ENCODE data around the gene ACSF3. TPM values are rescaled to one million over a fixed set of nuclear protein-coding genes. Genes with fewer than 3 reads are reported as not detected.

ACSF3 gene
- polyA plus RNA-seq, 1 donor from 2014 or later, result 20.8 TPM

DNA sequence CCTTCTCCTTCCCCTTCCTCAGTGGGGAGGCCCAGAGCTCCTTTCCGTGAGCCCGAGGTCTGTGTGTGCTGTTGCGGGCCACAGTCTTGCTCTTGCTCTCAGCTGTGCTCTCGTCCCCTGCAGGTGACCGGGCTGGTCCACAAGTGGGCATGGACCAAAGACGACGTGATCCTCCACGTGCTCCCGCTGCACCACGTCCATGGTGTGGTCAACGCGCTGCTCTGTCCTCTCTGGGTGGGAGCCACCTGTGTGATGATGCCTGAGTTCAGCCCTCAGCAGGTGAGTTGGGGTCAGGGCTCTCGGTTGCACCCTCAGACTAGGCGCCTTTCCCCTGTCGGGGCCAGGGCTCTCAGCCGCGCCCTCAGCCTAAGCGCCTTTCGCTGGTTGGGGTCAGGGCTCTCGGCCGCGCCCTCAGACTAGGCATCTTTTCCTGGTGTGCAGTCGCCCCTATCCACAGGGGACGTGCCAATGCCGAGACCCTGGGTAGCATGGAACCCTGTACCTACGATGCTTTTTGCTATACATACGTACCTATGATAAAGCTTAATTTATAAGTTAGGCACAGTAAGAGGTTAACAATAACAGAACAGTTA lies 8.9 kb downstream of the ACSF3 start:
- H2AFZ ChIP-seq (ENCODE audit: low read depth, low read length), result no peak overlapping the region
- H4K20me1 ChIP-seq (ENCODE audit: insufficient read depth), result no peaks in the 10 kb centered on the region
- no peaks in the 10 kb centered on the region for H3K79me2 ChIP-seq (replicated peaks; ENCODE audit: insufficient read depth, low read length)
- H3K4me2 ChIP-seq (ENCODE audit: low read length), result no peak overlapping the region
- H3K27ac ChIP-seq (ENCODE audit: low read length), result no peak overlapping the region
- H3K27me3 ChIP-seq (ENCODE audit: insufficient read depth, low read depth, low read length), result no peaks in the 10 kb centered on the region
- no peak overlapping the region for H3K4me3 ChIP-seq (ENCODE audit: low read length)
- no peaks in the 10 kb centered on the region for H3K36me3 ChIP-seq (ENCODE audit: insufficient read depth, low read length)
- no peaks in the 10 kb centered on the region for H3K9me3 ChIP-seq (ENCODE audit: low read length)
- no peak overlapping the region for H3K9ac ChIP-seq (ENCODE audit: low read length)
- H3F3A ChIP-seq (ENCODE audit: insufficient read depth, low read length, poor library complexity, severe bottlenecking), result no peaks in the 10 kb centered on the region
- no peaks in the 10 kb centered on the region for H3K9me2 ChIP-seq (ENCODE audit: insufficient read depth, low read length)
- TF ChIP-seq MXI1 (conservative IDR thresholded peaks at IDR 0.05; ENCODE audit: poor library complexity, severe bottlenecking) (no peak), EZH2 (IDR thresholded peaks at IDR 0.05; ENCODE audit: borderline replicate concordance, insufficient read depth, low read length, poor library complexity, severe bottlenecking) (no peak), EP300 (conservative IDR thresholded peaks at IDR 0.05; ENCODE audit: poor library complexity, severe bottlenecking) (no peak)
- TF ChIP-seq, protein P1, sequence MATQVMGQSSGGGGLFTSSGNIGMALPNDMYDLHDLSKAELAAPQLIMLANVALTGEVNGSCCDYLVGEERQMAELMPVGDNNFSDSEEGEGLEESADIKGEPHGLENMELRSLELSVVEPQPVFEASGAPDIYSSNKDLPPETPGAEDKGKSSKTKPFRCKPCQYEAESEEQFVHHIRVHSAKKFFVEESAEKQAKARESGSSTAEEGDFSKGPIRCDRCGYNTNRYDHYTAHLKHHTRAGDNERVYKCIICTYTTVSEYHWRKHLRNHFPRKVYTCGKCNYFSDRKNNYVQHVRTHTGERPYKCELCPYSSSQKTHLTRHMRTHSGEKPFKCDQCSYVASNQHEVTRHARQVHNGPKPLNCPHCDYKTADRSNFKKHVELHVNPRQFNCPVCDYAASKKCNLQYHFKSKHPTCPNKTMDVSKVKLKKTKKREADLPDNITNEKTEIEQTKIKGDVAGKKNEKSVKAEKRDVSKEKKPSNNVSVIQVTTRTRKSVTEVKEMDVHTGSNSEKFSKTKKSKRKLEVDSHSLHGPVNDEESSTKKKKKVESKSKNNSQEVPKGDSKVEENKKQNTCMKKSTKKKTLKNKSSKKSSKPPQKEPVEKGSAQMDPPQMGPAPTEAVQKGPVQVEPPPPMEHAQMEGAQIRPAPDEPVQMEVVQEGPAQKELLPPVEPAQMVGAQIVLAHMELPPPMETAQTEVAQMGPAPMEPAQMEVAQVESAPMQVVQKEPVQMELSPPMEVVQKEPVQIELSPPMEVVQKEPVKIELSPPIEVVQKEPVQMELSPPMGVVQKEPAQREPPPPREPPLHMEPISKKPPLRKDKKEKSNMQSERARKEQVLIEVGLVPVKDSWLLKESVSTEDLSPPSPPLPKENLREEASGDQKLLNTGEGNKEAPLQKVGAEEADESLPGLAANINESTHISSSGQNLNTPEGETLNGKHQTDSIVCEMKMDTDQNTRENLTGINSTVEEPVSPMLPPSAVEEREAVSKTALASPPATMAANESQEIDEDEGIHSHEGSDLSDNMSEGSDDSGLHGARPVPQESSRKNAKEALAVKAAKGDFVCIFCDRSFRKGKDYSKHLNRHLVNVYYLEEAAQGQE (IDR thresholded peaks at IDR 0.05; ENCODE audit: borderline replicate concordance), result no peak
- TF ChIP-seq, protein P2, sequence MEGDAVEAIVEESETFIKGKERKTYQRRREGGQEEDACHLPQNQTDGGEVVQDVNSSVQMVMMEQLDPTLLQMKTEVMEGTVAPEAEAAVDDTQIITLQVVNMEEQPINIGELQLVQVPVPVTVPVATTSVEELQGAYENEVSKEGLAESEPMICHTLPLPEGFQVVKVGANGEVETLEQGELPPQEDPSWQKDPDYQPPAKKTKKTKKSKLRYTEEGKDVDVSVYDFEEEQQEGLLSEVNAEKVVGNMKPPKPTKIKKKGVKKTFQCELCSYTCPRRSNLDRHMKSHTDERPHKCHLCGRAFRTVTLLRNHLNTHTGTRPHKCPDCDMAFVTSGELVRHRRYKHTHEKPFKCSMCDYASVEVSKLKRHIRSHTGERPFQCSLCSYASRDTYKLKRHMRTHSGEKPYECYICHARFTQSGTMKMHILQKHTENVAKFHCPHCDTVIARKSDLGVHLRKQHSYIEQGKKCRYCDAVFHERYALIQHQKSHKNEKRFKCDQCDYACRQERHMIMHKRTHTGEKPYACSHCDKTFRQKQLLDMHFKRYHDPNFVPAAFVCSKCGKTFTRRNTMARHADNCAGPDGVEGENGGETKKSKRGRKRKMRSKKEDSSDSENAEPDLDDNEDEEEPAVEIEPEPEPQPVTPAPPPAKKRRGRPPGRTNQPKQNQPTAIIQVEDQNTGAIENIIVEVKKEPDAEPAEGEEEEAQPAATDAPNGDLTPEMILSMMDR (IDR thresholded peaks at IDR 0.05; ENCODE audit: poor library complexity, severe bottlenecking), result no peak

DNA sequence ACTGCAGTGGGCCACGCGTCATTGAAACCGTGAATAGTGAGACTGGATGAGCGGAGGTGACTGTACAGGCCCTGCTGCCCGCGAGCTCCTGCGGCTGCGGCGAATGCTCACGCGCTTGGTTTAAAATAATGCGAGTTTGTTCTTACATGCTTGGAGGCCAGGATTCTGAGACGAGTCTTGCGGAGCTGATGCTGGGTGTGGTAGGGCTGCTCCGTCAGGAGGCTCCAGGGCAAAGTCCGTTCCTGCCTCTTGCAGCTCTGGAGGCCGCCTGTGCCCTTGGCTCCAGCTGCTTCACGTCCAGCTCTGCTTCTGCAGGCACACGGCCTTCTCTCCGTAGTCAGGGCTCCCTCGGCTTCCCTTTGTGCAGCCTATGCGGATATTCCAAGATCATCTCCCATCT lies 9.5 kb downstream of the ACSF3 start:
- Histone ChIP-seq H4K20me1 (ENCODE audit: insufficient read depth) (no peaks in the 10 kb centered on the region), H3K27ac (ENCODE audit: low read length) (no peak overlapping the region), H3K79me2 (replicated peaks; ENCODE audit: insufficient read depth, low read length) (no peaks in the 10 kb centered on the region), H3K9ac (ENCODE audit: low read length) (no peak overlapping the region), H3K9me2 (ENCODE audit: insufficient read depth, low read length) (no peaks in the 10 kb centered on the region), H3K9me3 (ENCODE audit: low read length) (no peaks in the 10 kb centered on the region), H3K4me3 (ENCODE audit: low read length) (no peak overlapping the region), H3F3A (ENCODE audit: insufficient read depth, low read length, poor library complexity, severe bottlenecking) (no peaks in the 10 kb centered on the region), H3K36me3 (ENCODE audit: insufficient read depth, low read length) (no peaks in the 10 kb centered on the region), H2AFZ (ENCODE audit: low read depth, low read length) (no peak overlapping the region), H3K4me2 (ENCODE audit: low read length) (no peak overlapping the region), H3K27me3 (ENCODE audit: insufficient read depth, low read depth, low read length) (no peaks in the 10 kb centered on the region)
- TF ChIP-seq TAF1 (IDR thresholded peaks at IDR 0.05; ENCODE audit: low read depth), result no peak

DNA sequence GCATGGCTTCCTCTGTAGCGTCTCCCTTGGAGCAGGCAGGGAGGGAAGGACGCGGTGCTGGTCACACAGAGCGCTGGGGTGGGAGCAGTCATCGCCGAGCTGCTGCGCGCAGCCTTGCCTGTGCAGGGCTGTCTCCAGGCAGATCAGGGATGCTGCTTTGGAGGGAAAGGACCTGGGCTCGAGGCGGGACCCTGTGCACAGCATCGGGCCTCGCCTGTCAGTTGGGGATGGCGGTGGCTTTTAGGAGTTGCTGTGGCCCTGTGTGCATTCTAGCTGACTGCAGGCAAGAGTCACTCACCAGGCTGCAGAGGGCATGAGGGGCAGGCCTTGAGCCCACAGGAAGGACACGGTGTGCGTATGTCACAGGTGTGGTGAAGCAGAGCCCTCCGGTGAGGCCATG lies 10.1 kb downstream of the ACSF3 start:
- Histone ChIP-seq H3K9me3 (ENCODE audit: low read length) (no peaks in the 10 kb centered on the region), H3K36me3 (ENCODE audit: insufficient read depth, low read length) (no peaks in the 10 kb centered on the region), H3K9ac (ENCODE audit: low read length) (no peak overlapping the region)

More for the DNA sequence above, 10.1 kb downstream of the ACSF3 start:
- Histone ChIP-seq H2AFZ (ENCODE audit: low read depth, low read length) (no peak overlapping the region), H3K79me2 (replicated peaks; ENCODE audit: insufficient read depth, low read length) (no peaks in the 10 kb centered on the region), H3K27me3 (ENCODE audit: insufficient read depth, low read depth, low read length) (no peaks in the 10 kb centered on the region), H3K4me2 (ENCODE audit: low read length) (no peak overlapping the region), H3K27ac (ENCODE audit: low read length) (no peak overlapping the region), H3K4me3 (ENCODE audit: low read length) (no peak overlapping the region), H3K9me2 (ENCODE audit: insufficient read depth, low read length) (no peaks in the 10 kb centered on the region), H4K20me1 (ENCODE audit: insufficient read depth) (no peaks in the 10 kb centered on the region), H3F3A (ENCODE audit: insufficient read depth, low read length, poor library complexity, severe bottlenecking) (no peaks in the 10 kb centered on the region)
- TF ChIP-seq POLR2AphosphoS5 (IDR thresholded peaks at IDR 0.05) (no peak), RAD21 (conservative IDR thresholded peaks at IDR 0.05) (no peak), TAF1 (IDR thresholded peaks at IDR 0.05; ENCODE audit: low read depth) (no peak), EZH2 (IDR thresholded peaks at IDR 0.05; ENCODE audit: borderline replicate concordance, insufficient read depth, low read length, poor library complexity, severe bottlenecking) (no peak), MXI1 (conservative IDR thresholded peaks at IDR 0.05; ENCODE audit: poor library complexity, severe bottlenecking) (no peak), EP300 (conservative IDR thresholded peaks at IDR 0.05; ENCODE audit: poor library complexity, severe bottlenecking) (no peak), SMC3 (conservative IDR thresholded peaks at IDR 0.05; ENCODE audit: poor library complexity) (no peak)
- TF ChIP-seq, protein P1 (IDR thresholded peaks at IDR 0.05; ENCODE audit: borderline replicate concordance), result no peak
- TF ChIP-seq, protein P2 (IDR thresholded peaks at IDR 0.05; ENCODE audit: poor library complexity, severe bottlenecking), result no peak

All from neural cell (in vitro differentiated cells).